T1000 (cell line): ENCODE measurements around the gene CEP170.

Source experiments
- DNase-seq: peaks from one replicate; lab custom pipeline; 2025; ENCODE audit warnings: mixed read lengths; lab: John Stamatoyannopoulos, UW

Gene CEP170

DNA sequence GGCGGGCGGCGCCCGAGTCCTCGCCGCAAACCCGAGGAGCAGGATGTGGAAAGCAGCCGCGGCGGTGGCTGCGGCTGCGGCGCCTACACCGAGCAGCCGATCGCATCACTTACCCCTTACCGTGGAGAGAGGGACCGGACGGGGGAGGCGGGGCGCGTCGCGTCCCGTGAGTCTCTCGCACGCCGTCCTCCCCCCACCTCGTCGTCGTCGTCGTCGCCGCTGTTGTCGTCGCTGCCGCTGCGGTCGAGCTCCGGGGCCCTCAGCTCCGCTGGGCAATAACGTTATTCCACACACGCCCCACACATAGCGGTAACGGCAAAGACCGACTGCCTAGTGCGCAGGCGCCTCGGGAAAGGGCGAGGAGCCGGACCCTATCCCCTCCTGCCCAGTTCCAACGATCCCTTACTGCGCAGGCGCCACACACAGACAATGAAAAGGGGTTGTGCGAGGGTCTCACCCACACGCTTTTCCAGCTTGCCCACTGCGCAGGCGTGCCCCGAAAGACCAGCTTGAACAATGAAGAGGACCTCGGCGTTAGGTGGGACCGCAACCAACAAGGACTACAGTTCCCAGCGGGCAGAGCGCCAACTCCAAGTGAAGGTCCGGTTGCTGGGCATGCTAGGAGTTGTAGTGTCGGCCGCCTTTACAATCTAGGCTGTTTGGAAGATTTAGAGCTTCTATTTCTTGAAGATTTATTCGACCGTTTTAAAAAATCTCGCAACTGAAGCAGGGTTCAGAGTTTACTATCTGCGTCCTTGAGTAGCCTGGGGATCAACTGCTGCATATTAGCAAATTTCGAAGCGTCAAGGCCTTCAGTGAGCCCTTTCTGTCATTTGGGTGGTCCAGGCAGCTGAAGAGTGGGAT is at the start of gene CEP170:
CEP170 (minus strand) TSS at position 355 of the 864 bp plus-strand sequence. CDS start 30,001 bp downstream, outside the sequence.
- peak; percentile 86 for DNase-seq

DNA sequence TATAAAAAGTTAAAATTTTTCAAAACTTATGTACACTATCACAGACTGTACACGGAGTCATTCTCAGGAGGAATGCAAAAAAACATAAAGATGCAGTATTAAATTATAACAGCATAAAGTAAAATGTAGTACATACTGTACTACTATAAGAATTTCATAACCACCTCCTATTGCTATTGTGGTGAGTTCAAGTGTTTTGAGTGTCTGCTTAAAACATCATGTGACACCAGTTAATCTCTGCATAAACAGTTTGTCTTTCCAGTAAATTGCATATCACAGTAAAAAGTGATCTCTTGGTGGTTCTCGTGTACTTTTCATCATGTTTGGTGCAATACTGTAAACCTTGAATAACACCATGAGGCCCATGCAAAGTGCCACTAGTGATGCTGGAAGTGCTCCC is 46.0 kb upstream of the CEP170 start:
- DNase-seq = no peak

DNA sequence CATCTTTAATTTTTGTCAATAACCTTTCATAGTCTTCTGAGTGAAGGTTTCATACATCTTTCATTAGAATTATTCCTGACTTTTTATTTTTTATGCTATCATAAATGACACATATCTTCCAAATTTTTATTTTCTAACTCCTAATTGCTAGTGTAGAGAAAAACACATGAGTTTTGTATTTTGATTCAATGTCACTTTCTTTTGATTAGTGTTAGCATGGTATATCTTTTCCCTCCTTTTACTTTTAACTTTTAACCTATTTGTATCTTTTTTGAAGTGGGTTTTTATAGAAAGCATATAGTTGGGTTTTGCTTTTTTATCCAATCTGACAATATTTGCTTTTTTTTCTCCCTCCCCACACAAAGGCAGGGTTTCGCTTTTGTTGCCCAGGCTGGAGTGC is 44.0 kb upstream of the CEP170 start:
- no peak for DNase-seq

DNA sequence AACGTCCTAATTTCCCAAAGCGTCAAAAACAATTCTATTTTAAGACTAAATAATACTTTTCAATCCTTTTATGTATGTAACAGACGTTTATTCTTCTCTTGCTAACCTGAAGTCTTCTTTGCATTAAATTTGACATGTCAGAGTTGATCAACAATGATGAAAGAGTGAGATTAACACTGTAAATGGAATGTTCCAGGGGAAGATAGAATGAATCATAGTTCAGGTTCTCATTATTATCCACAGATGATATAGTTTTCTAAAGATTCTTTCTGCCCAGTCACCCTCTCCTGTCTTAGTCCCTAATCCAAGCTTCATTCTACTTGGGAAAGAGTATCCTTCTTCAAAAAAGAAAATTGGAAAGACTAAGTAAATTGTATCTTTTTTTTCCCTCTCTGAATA is 39.6 kb upstream of the CEP170 start:
- no peak for DNase-seq

DNA sequence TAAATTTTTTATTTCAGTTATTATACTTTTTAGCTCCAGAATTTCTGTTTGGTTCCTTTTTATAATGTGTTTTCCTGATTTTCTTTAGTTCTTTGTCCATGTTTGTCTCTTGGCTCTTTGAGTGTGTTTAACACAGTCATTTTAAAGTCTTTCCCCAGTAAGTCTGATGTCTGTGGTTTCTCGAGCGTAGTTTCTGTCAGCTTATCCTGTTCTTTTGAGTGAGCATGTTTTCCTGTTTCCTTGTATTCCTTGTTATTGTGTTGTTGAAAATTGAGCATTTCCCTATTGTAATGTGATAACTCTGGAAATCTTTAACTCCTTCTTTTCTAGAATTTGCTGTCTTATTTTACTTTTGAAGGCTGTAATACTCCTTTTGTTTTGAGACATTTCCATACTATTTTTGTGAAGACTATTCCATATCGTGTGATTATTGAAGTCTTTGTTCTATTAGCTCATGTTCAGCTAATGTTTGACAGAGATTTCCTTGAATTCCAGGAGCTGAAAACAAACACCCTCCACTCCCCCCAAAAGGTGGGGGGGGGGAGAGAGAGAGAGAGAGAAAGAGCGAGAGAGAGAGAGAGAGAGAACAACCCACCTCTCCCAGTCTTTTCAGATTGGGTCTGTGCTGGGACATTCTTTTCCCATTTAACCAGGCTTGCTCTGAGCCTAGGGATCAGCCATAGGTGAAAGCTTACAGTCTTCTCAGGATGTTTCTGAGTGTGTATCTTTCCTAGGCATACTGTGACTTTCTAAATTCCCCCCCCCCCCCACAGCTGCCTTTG is 39.1 kb upstream of the CEP170 start:
- DNase-seq = no peak

DNA sequence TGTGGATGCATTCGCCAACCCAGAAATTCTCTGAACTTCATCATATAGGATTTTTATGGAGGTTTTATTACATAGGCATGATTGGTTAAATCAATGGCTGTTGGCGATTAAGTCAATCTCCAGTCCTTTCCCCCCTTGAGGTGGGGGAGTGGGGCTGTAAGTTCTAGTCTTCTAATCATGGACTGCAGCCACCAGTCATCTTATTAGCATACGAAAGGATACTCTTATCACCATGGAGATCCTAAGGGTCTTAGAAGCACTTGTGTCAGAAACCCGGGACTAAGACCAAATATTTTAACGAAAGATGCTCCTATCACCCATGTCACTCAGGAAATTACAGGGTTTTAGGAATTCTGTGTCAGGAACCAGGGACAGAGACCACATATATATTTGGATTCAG is 37.0 kb upstream of the CEP170 start:
- no peak for DNase-seq

DNA sequence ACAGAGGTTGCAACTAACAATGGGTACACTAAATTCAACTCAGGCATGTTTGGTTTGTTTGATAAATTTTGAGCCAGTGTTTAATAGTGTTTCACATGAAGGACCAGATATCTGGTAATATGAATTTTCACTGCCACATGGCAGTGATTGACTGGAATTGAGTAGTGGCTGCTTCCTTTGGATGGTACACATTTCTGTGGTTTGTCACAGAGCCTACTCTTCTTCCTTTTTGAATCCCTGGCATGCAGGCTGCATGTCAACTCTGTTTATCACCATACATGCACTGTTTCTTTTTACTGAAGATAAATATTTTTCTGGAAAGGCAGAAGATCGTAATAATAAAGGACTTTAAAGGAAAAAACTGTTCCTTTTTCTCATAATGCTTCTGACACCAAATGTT is 36.2 kb upstream of the CEP170 start:
- DNase-seq = no peak

DNA sequence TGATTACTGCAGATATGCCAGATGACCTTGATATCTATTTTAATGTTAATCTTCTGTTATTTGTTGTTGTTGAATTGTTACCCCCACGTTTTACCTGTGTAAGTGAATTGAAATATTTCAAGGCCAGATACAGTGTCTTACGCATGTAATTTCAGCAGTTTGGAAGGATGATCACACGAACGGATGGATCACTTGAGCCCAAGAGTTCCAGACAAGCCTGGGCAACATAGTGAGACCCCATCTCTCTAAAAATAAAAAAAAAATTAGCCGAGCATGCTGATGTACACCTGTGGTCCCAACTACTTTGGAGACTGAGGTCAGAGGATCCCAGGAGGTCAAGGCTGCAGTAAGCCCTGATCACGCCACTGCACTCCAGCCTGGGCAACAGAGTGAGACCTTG is 33.0 kb upstream of the CEP170 start:
- DNase-seq = no peak

DNA sequence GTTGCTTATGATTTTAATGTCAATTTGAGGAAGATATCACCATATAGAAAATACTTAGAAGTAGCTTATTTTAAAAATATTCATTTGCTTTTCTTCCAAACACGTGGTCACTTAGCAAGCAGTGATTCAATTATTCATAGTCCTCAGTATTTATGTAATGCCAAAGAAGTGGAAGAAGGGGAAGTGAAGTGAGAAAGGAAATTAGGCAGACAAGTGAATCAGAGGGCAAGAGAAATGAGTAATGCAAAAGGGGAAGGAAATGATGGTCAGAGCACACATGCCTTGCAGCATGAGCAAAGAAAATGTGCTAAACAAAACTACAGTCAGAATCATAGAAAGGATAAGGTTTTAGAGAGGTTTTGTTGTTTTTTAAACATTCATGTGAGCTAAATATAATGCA is 32.6 kb upstream of the CEP170 start:
- DNase-seq = no peak

DNA sequence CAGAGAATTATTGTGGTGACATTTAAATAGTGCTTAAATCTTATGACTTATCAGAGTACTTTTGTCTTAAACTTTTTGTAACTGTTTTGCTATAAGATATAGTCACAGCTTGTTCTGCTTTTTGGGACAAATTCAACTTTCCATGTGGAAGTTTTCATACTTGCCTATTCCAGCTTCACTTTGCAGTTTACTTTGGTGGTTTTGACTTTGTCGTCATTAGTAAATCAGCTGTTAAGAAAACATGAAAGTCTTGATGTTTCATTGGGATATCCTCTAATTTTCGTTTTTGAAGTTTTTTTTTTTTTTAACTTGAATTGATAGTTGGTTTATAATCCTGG is 32.0 kb upstream of the CEP170 start:
- DNase-seq = no peak

DNA sequence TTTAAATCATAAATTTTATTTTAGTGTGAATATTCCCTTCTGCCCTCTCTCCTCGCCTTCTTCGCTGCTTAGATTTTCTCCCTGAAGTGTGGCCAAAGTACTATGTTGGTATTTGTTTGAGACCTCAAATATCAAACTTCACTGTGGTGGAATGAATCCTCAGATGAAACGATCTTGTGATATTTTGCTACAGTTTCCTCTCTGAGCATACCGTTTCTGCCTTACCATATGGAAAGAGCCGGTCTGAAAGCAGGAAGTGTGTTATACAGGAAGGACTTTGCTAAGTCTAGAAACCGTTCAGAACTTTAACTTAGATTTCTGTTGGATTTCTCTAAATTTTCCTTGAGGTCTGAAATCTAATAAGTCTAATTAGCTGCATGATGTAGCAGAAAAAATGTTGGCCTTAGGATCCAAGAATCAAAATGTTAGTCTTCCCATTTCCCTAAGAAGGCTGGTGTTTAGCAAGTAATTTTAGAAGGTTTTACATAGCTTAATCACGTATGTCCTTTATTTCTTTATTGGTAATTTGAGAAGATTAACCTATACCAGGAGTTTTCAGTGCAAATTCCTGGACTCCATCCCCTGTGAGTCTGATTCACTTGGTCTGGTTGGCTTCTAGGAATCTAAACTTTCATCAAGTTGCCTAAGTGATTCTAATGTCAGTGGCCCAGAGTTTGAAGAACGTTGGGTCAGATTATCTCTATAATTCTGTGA is 31.5 kb upstream of the CEP170 start:
- no peak for DNase-seq

DNA sequence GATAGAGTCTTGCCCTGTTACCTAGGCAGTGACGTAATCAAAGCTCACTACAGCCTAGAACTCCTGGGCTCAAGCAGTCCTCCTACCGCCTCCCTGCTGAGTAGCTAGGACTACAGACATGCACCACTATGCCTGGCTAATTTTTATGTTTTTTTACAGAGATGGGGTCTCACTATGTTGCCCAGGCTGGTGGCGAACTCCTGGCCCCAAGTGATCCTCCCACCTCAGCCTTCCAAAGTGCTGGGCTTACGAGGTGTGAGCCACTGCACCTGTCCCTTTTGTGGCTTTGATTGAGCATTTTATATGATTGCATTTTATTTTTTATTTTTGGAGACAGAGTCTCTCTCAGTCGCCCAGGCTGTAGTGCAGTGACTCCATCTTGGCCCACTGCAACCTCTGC is 26.6 kb upstream of the CEP170 start:
- no peak for DNase-seq

DNA sequence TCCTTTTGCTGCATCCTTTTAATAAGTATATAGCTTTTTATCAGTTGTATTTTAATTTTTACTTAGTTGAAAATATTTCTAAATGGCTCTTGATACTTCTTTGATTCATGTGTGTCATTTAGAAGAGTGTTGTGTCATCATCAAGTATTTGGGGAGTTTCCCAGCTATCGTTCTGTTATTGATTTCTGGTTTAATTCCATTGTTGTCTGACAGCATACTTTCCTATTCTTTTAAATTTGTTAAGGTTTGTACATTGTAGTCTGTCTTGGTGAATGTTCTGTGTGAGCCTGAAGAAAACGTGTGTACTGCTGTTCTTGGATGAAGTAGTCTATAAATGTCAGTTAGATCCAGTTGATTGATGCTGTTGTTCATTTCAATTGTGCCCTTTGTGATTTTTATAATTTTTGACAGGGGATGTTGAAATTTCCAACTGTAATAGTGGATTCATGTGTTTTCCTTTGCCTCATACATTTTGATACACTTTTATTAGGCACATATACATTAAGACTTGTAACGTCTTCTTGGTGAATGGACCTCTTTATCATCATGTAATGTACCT is 25.6 kb upstream of the CEP170 start:
- DNase-seq = no peak

DNA sequence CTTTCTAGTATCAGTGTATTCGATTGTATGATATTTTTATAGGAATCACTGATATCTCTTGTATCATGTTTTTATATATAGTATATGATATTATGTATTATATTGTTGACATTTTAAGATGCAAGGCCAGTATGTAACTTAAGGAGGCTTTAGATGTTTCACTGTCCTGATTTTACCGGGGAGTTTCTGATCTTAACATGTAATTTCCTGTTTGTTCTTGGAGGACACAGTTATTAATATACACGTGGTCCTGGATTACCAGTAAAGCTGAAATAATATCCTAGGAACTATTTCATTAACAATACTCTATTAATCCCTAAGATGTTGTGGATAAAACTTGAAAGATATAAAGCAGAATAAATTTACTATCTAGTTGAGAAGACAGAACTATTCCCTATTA is 20.2 kb upstream of the CEP170 start:
- DNase-seq = no peak

DNA sequence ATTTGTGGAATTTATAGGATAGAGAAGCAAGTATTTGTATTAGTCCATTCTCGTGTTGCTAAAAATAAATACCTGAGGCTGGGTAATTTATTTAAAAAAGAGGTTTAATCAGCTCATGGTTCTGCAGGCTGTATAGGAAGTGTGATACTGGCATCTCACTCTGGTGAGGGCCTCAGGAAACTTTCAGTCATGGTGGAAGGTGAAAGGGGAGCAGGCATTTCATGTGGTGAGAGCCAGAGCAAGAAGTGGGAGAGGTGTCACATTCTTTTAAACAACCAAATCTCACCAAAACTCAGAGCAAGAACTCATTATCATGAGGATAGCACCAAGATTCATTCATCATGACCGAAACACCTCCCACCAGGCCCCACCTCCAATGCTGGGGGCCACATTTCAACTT is 18.9 kb upstream of the CEP170 start:
- no peak for DNase-seq

DNA sequence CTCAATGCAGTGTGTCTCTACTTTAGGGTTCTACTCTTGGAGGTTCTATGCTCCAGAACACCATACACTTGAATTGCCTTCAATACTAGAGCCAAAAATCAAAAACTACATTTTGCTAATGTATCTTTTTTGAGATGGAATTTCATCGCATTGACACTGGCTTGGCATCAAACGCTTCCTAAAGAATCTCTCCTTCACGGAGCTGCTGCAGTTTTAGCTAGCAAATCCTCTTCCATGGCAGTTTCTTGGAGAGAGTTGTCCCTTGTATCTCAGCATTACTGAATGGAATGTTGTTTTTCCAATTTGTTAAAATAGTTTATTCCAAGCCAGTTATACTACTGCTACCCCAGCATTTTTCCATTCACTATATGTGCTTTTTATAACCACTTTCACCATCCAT is 18.4 kb upstream of the CEP170 start:
- no peak for DNase-seq

DNA sequence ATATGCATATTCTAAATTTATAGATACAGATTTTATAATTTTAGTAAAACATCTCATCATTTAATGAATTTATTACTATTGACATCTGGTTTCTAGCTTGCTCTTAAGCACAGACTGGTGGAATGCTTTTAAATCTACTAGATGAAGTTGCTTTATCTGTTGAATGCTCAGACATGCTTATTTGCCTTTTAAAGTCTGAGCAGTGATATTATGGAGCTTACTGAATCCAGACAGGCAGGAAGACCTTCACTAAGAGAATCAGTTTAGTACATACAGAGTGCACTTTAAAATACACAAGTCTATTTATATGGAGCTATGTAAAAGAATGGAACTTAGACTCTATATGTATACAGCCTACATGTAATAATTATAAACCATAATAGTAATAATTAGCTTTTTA is 17.3 kb upstream of the CEP170 start:
- no peak for DNase-seq

DNA sequence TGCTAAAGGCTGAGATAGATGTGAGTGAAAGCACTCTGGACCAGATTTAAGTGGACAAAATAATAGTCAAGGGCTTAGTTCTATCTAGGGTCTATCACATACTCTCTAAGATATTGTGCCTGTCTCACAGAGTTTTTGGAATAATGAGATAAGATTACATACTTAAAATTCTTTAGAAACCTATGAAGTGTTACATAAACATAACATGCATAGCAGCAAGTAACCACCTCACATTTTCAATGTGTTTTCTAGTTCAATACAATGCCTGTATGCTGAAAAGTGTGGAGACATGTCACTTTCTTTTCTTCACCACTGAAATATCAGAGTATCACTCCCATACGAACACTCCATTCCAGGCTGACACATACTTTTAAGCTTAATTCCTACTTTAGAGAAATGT is 16.9 kb upstream of the CEP170 start:
- no peak for DNase-seq

DNA sequence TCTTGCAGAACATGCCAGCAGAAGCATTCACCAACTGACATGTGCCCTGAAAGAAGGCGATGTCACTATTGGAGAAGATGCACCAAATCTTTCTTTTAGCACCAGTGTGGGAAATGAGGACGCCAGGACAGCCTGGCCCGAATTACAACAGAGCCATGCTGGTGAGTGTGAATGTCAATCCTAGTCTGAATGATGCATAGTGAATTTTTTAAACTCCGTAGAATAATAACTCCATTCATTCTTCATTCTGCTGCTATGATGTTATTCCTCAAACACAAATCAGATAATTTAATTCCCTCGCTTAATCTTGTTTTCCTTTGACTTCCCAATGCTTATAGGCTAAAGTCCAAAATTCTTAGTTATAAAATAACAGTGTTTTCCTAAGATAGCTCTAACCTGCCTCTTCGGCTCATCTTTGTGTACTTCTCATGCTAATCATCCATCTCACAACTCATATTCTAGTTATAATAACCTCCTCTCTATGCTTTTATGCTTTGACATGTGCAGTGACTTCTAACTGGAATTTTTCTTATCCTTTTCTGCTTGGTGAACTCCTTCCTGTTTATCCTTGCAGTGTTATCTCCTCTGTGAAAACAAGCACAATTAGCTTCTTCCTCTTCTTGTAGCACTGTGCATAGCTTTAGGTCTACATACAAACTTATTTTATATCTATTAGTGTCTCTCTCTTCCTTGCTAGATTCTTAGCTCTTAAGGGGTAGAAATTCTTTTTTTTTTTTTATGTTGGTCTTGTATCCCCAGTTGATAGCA is 15.2 kb upstream of the CEP170 start:
- no peak for DNase-seq

DNA sequence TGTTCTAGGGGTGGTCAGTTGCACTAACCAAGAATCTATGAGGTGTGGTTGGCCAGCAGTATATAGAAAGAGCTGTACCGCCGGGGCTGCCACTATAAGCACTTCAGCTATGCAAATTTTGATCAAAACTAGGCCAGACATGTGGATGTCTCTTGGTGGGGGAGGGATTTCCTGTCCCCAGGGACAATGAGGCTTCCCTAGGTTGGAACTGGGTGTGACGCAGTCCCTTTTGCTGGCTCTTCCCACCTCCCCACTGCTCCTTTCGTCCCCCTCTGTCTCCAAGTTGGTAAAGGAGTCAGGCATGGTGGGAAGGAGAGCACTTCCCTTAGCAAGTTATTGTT is 14.3 kb upstream of the CEP170 start:
- DNase-seq = no peak

DNA sequence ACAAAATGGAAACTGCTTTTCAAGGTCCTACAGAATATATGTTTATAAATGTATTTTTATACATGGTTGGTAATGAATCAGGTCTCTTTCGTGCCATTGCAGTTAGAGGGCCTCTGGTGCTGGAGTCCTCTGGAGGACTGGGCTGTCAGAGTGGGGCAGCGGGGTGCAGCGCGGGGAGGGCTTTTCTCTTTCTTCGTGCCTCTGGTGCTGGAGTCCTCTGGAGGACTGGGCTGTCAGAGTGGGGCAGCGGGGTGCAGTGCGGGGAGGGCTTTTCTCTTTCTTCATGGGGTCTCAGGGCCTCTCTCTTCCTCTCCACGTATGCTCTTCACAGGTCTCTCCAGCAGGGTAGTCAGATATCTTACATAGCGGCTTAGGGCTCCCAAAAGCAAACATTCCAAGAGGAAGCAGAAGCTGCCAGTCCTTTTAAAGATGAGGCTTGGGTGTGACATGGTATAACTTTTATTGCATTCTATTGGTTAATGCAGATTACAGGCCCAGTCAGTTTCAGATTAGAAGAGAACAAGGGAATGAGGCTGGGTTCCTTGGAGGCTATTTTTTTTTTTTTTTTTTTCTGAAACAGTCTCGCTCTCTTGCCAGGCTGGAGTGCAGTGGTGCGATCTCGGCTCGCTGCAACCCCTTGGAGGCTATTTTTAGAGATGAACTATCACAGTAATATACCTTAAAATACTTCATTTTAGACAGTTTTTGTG is 13.8 kb upstream of the CEP170 start:
- no peak for DNase-seq
